Liver (tissue), 9 donors: ENCODE results near the gene SERINC5. TPM values are rescaled to one million over a fixed set of nuclear protein-coding genes. Genes with fewer than 3 reads are reported as not detected.

Experiments used
- DNase-seq: peaks from one replicate; pipeline ENCODE4 v3.0.0-alpha.2; 2017; ENCODE audit warnings: low spot score
- H3K27ac ChIP-seq, 2 donors: one replicate each; pipeline ENCODE4 v1.7.0; 2013; ENCODE audit warnings: inconsistent platforms in 2 of 2, low read length in 2 of 2, control low read depth in 1 of 2, low read depth in 1 of 2, mild to moderate bottlenecking in 1 of 2
- H3K27me3 ChIP-seq, 4 donors: one replicate each; pipeline versions ENCODE4 v1.6.1 to v1.7.0; 2013; ENCODE audit warnings: low read length in 3 of 4, inconsistent platforms in 1 of 4, mild to moderate bottlenecking in 1 of 4, moderate library complexity in 1 of 4; ENCODE audit not compliant: control insufficient read depth in 4 of 4, insufficient read depth in 4 of 4
- H3K36me3 ChIP-seq, 4 donors: one replicate each; pipeline versions ENCODE4 v1.6.1 to v1.7.0; 2013; ENCODE audit warnings: low read length in 3 of 4, mild to moderate bottlenecking in 3 of 4, low read depth in 1 of 4, moderate library complexity in 1 of 4; ENCODE audit not compliant: control insufficient read depth in 4 of 4, insufficient read depth in 3 of 4
- H3K4me1 ChIP-seq, 4 donors: one replicate each; pipeline versions ENCODE4 v1.6.1 to v1.7.0; 2013; ENCODE audit warnings: low read length in 3 of 4, mild to moderate bottlenecking in 3 of 4, moderate library complexity in 1 of 4; ENCODE audit not compliant: control insufficient read depth in 4 of 4, insufficient read depth in 4 of 4
- H3K4me3 ChIP-seq, 3 donors: one replicate each; pipeline versions ENCODE4 v1.6.1 to v1.7.0; 2013; ENCODE audit warnings: low read length in 3 of 3, control low read depth in 1 of 3, low read depth in 1 of 3, mild to moderate bottlenecking in 1 of 3
- H3K9ac ChIP-seq, 2 donors: one replicate each; pipeline ENCODE4 v1.7.0; 2013; ENCODE audit warnings: low read length in 2 of 2, mild to moderate bottlenecking in 2 of 2, moderate library complexity in 2 of 2, control low read depth in 1 of 2, low read depth in 1 of 2
- H3K9me3 ChIP-seq, 4 donors: one replicate each; pipeline versions ENCODE4 v1.6.1 to v1.7.0; 2013; ENCODE audit warnings: low read length in 3 of 4; ENCODE audit not compliant: control insufficient read depth in 4 of 4
- ATF3 ChIP-seq: IDR thresholded peaks from 2 replicates; pipeline ENCODE4 v1.6.1; 2016; ENCODE audit warnings: antibody characterized with exemption
- CTCF ChIP-seq: fragments of 150-350 bp; IDR thresholded peaks from 2 replicates; pipeline ENCODE4 v1.5.1; 2017; ENCODE audit warnings: improper control_type of control experiment, low read depth, low read length; ENCODE audit not compliant: missing input control
- EGR1 ChIP-seq, 2 donors: IDR thresholded peaks; 2 replicates each; pipeline ENCODE4 v1.6.1; 2016 to 2018; ENCODE audit warnings: antibody characterized with exemption in 2 of 2, low read depth in 2 of 2
- FOXA1 ChIP-seq: IDR thresholded peaks from 2 replicates; pipeline ENCODE4 v1.6.1; 2016; ENCODE audit warnings: antibody characterized with exemption
- FOXA2 ChIP-seq: IDR thresholded peaks from 2 replicates; pipeline ENCODE4 v1.6.1; 2016; ENCODE audit warnings: antibody characterized with exemption
- GABPA ChIP-seq, 2 donors: IDR thresholded peaks in 1 of 2; conservative IDR thresholded peaks in 1 of 2; 2 replicates each; pipeline ENCODE4 v1.6.1; 2016; ENCODE audit warnings: antibody characterized with exemption in 2 of 2, mild to moderate bottlenecking in 1 of 2, moderate library complexity in 1 of 2
- HNF4A ChIP-seq, 2 donors: conservative IDR thresholded peaks; 2 replicates each; pipeline ENCODE4 v1.6.1; 2016; ENCODE audit warnings: antibody characterized with exemption in 2 of 2, mild to moderate bottlenecking in 2 of 2
- HNF4G ChIP-seq: IDR thresholded peaks from 2 replicates; pipeline ENCODE4 v1.6.1; 2016; ENCODE audit warnings: antibody characterized with exemption
- JUND ChIP-seq, 2 donors: IDR thresholded peaks; 2 replicates each; pipeline ENCODE4 v1.6.1; 2016; ENCODE audit warnings: antibody characterized with exemption in 2 of 2
- MAX ChIP-seq: IDR thresholded peaks from 2 replicates; pipeline ENCODE4 v1.6.1; 2016; ENCODE audit warnings: antibody characterized with exemption
- NR2F2 ChIP-seq: IDR thresholded peaks from 2 replicates; pipeline ENCODE4 v1.6.1; 2016; ENCODE audit warnings: antibody characterized with exemption
- RAD21 ChIP-seq, 2 donors: IDR thresholded peaks; 2 replicates each; pipeline ENCODE4 v1.6.1; 2016; ENCODE audit warnings: antibody characterized with exemption in 2 of 2, mild to moderate bottlenecking in 2 of 2
- RXRA ChIP-seq, 2 donors: IDR thresholded peaks; 2 replicates each; pipeline ENCODE4 v1.6.1; 2017 to 2018; ENCODE audit warnings: antibody characterized with exemption in 2 of 2, mild to moderate bottlenecking in 1 of 2
- TAF1 ChIP-seq: conservative IDR thresholded peaks from 2 replicates; pipeline ENCODE4 v1.6.1; 2016; ENCODE audit warnings: antibody characterized with exemption, mild to moderate bottlenecking
- YY1 ChIP-seq: IDR thresholded peaks from 2 replicates; pipeline ENCODE4 v1.6.1; 2016; ENCODE audit warnings: antibody characterized with exemption, mild to moderate bottlenecking
- WGBS: extraction: QIAGEN DNeasy Blood & Tissue Kit; methylation state at CpG from one replicate; pipeline ENCODE4 v1.1.7; 2013; 5-methylcytosine and 5-hydroxymethylcytosine counted together
- polyA plus RNA-seq, 2 donors: library from polyadenylated mRNA; stranded (reverse) in 1 of 2; unstranded in 1 of 2; fragments of 200-250 nt in 1 of 2; fragments of >200 nt in 1 of 2; fragmentation: Nextera tagmentation in 1 of 2; extraction: Ambion mirVana in 1 of 2; gene quantifications; one replicate each; pipeline versions ENCODE4 v1.2.1 to v1.2.3, GENCODE V29; 2013 to 2015
- total RNA-seq, 2 donors: library from RNA; depleted of rRNA; stranded (reverse); fragments of >200 nt; gene quantifications; one replicate each; pipeline ENCODE4 v1.2.3, GENCODE V29; 2014
- TF ChIP-seq, protein P1 (sequence below): IDR thresholded peaks from 2 replicates; pipeline ENCODE4 v1.6.1; 2016; ENCODE audit warnings: antibody characterized with exemption, mild to moderate bottlenecking
- TF ChIP-seq, protein P2 (sequence below): IDR thresholded peaks from 2 replicates; pipeline ENCODE4 v1.6.1; 2016; ENCODE audit warnings: antibody characterized with exemption
- donor health status: healthy.
- donor health status: healthy.
- donor health status: healthy.
- donor health status: healthy.
- donor health status: healthy.

Gene SERINC5
- total and polyA plus RNA-seq, 4 donors, result 22.2 to 82.3 (median 32.0) TPM

DNA sequence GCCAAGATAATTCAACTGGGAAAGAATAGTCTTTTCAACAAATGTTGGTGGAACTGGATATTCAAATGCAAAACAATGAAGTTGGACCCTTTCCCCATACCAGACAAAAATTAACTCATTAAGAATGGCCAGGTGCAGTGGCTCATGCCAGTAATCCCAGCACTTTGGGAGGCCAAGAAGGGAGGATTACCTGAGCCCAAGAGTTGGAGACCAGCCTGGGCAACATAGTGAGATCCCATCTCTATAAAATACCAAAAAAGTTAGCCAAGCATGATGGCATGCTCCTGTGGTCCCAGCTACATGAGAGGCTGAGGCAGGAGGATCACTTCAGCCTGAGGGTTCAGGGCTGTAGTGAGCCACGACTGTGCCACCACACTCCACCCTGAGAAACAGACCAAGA lies 24.2 kb downstream of the SERINC5 start:
- peak overlapping the region; percentile 57 to 91 for H3K27ac ChIP-seq
- H3K9me3 ChIP-seq, result no peaks in the 10 kb centered on the region
- no peak overlapping the region for H3K4me3 ChIP-seq
- H3K4me1 ChIP-seq, result peaks cover 2 to 23% (median 19%) of the 10 kb centered on the region in 4 donors
- H3K27me3 ChIP-seq, result no peaks in the 10 kb centered on the region
- DNase-seq, result no peak
- H3K9ac ChIP-seq, result no peak overlapping the region
- TF ChIP-seq FOXA2 (no peak), CTCF (no peak), MAX (no peak), ATF3 (no peak), FOXA1 (no peak), EGR1 (IDR thresholded peaks at IDR 0.05; ENCODE audit: low read depth in 2 of 2) (no peak), RXRA (IDR thresholded peaks at IDR 0.05) (no peak), NR2F2 (no peak), HNF4A (conservative IDR thresholded peaks at IDR 0.05) (no peak), HNF4G (no peak), GABPA (IDR thresholded peaks at IDR 0.05 in 1 of 2, conservative IDR thresholded peaks at IDR 0.05 in 1 of 2) (no peak)
- no peaks in the 10 kb centered on the region for H3K36me3 ChIP-seq
- WGBS, result 86% methylated on average over 1 of the region's 1 CpG

- Histone ChIP-seq H3K27ac (peak overlapping the region; percentile 57 to 91), H3K36me3 (no peaks in the 10 kb centered on the region), H3K4me3 (no peak overlapping the region), H3K27me3 (no peaks in the 10 kb centered on the region), H3K4me1 (peaks cover 2 to 26% (median 21%) of the 10 kb centered on the region in 4 donors), H3K9me3 (no peaks in the 10 kb centered on the region), H3K9ac (peak overlapping the region in 1 of 2 donors; percentile 43)
- WGBS, result 23% methylated on average over 3 of the region's 3 CpGs
- no peak for DNase-seq
- TF ChIP-seq RAD21 (IDR thresholded peaks at IDR 0.05) (no peak), MAX (no peak), CTCF (no peak), TAF1 (no peak), GABPA (IDR thresholded peaks at IDR 0.05 in 1 of 2, conservative IDR thresholded peaks at IDR 0.05 in 1 of 2) (no peak), HNF4A (conservative IDR thresholded peaks at IDR 0.05) (no peak), EGR1 (IDR thresholded peaks at IDR 0.05; ENCODE audit: low read depth in 2 of 2) (no peak), FOXA2 (no peak), YY1 (no peak), FOXA1 (no peak), RXRA (IDR thresholded peaks at IDR 0.05) (no peak), JUND (IDR thresholded peaks at IDR 0.05) (no peak), HNF4G (no peak)
- TF ChIP-seq, protein P1, sequence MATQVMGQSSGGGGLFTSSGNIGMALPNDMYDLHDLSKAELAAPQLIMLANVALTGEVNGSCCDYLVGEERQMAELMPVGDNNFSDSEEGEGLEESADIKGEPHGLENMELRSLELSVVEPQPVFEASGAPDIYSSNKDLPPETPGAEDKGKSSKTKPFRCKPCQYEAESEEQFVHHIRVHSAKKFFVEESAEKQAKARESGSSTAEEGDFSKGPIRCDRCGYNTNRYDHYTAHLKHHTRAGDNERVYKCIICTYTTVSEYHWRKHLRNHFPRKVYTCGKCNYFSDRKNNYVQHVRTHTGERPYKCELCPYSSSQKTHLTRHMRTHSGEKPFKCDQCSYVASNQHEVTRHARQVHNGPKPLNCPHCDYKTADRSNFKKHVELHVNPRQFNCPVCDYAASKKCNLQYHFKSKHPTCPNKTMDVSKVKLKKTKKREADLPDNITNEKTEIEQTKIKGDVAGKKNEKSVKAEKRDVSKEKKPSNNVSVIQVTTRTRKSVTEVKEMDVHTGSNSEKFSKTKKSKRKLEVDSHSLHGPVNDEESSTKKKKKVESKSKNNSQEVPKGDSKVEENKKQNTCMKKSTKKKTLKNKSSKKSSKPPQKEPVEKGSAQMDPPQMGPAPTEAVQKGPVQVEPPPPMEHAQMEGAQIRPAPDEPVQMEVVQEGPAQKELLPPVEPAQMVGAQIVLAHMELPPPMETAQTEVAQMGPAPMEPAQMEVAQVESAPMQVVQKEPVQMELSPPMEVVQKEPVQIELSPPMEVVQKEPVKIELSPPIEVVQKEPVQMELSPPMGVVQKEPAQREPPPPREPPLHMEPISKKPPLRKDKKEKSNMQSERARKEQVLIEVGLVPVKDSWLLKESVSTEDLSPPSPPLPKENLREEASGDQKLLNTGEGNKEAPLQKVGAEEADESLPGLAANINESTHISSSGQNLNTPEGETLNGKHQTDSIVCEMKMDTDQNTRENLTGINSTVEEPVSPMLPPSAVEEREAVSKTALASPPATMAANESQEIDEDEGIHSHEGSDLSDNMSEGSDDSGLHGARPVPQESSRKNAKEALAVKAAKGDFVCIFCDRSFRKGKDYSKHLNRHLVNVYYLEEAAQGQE, result no peak
- TF ChIP-seq, protein P2, sequence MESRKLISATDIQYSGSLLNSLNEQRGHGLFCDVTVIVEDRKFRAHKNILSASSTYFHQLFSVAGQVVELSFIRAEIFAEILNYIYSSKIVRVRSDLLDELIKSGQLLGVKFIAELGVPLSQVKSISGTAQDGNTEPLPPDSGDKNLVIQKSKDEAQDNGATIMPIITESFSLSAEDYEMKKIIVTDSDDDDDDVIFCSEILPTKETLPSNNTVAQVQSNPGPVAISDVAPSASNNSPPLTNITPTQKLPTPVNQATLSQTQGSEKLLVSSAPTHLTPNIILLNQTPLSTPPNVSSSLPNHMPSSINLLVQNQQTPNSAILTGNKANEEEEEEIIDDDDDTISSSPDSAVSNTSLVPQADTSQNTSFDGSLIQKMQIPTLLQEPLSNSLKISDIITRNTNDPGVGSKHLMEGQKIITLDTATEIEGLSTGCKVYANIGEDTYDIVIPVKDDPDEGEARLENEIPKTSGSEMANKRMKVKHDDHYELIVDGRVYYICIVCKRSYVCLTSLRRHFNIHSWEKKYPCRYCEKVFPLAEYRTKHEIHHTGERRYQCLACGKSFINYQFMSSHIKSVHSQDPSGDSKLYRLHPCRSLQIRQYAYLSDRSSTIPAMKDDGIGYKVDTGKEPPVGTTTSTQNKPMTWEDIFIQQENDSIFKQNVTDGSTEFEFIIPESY, result no peak
Observed at GRCh38 chr5:80231243-80231642, 24.6 kb downstream of the SERINC5 start.
